Gastrocnemius medialis (tissue), 4 donors: Measurements from ENCODE around the gene TGFBR1. TPM values are rescaled to one million over a fixed set of nuclear protein-coding genes. Genes with fewer than 3 reads are reported as not detected.

Source experiments
- ATAC-seq, 2 donors: fragments of 150-250 bp; one replicate each; pipeline ENCODE4 v1.9.1; 2016
- DNase-seq, 2 donors: peaks; one replicate each; pipeline ENCODE4 v3.0.0-alpha.2; 2019
- H3K27ac ChIP-seq, 4 donors: fragments of 200-600 bp; sonication (generic); 1 replicate in 1 of 4; 2 replicates in 3 of 4; pipeline ENCODE4 v1.5.1; 2016 to 2018; ENCODE audit warnings: mild to moderate bottlenecking in 2 of 4, moderate library complexity in 1 of 4
- H3K27me3 ChIP-seq, 3 donors: fragments of 200-600 bp; sonication (generic) in 2 of 3; 1 replicate in 1 of 3; 2 replicates in 2 of 3; pipeline versions ENCODE4 v1.5.1 to v1.6.0; 2016 to 2019; ENCODE audit warnings: mild to moderate bottlenecking in 1 of 3, moderate library complexity in 1 of 3
- H3K36me3 ChIP-seq, 2 donors: fragments of 200-600 bp; sonication (generic) in 1 of 2; one replicate each; pipeline ENCODE4 v1.5.1; 2017 to 2018
- H3K4me1 ChIP-seq, 2 donors: fragments of 200-600 bp; sonication (generic) in 1 of 2; one replicate each; pipeline ENCODE4 v1.5.1; 2016 to 2017; ENCODE audit warnings: mild to moderate bottlenecking in 2 of 2
- H3K4me3 ChIP-seq, 4 donors: fragments of 200-600 bp; sonication (generic) in 3 of 4; 1 replicate in 1 of 4; 2 replicates in 3 of 4; pipeline ENCODE4 v1.5.1; 2016 to 2019; ENCODE audit warnings: mild to moderate bottlenecking in 2 of 4
- H3K9me3 ChIP-seq, 3 donors: fragments of 200-600 bp; sonication (generic) in 2 of 3; 1 replicate in 1 of 3; 2 replicates in 2 of 3; pipeline ENCODE4 v1.5.1; 2016 to 2019
- POLR2A ChIP-seq, 2 donors: fragments of 450-650 bp; IDR thresholded peaks; one replicate each; pipeline ENCODE4 v1.6.1; 2017; ENCODE audit warnings: antibody characterized with exemption in 2 of 2, mild to moderate bottlenecking in 2 of 2, moderate library complexity in 2 of 2
- in situ Hi-C, 4 donors: fragments of 200-750 bp; cut with MboI; loops; one replicate each; pipeline versions ENCODE4 v1.15.0 to v1.8.0; 2017; ENCODE audit warnings: low sequenced_read_pairs in 4 of 4
- intact Hi-C: fragments of 100-400 bp; cut with DNase I; formaldehyde crosslinking; loops from one replicate; pipeline ENCODE4 v1.15.1; 2023; ENCODE audit warnings: low total_unique reads
- total RNA-seq, 4 donors: library from RNA; depleted of rRNA; stranded (reverse); fragments of >200 nt; gene quantifications; one replicate each; pipeline versions ENCODE4 v1.1.0 to v1.2.3, GENCODE V29; 2016
- TF ChIP-seq, protein P1 (sequence below), 5 experiments: fragments of 450-650 bp in 3 of 5; fragments of 200-600 bp in 2 of 5; sonication (generic) in 2 of 5; IDR thresholded peaks in 4 of 5; conservative IDR thresholded peaks in 1 of 5; 1 replicate in 4 of 5; 2 replicates in 1 of 5; pipeline ENCODE4 v1.5.1; 2016 to 2019; ENCODE audit warnings: antibody characterized with exemption in 5 of 5, mild to moderate bottlenecking in 3 of 5, moderate library complexity in 3 of 5

Gene TGFBR1
- total RNA-seq, 4 donors from 2014 or later, result 13.5 to 19.0 (median 14.3) TPM

DNA sequence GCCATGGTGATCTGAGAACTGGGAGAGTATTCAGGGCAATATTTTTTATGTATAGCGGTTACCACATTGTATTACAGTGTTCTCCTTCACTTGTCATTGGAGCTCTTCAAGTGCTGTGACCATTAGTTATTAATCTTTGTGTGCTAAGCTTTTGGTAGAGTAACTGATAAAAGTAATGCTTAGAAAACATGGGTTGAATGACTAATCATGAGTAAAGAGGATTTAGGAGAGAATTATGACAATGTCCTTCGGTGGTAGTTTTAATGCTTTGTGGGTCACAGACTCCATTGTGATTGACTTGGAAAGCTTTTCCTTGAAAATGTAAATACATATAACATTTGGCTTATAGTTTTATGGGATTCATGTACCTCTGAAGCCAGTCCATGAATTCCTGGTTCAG is 21.4 kb downstream of the TGFBR1 start:
- in situ Hi-C loops, result loop anchor here in 1 of 4 donors (25.0 kb wide), 1 partner anchor 139 kb away; no protein-coding TSS in a partner anchor

GRCh38 chr9:99127356-99128132 is 22.6 kb downstream of the TGFBR1 start:
- Histone ChIP-seq H3K9me3 (no peaks in the 10 kb centered on the region), H3K27me3 (no peaks in the 10 kb centered on the region), H3K27ac (peak overlapping the region in 3 of 4 donors; percentile 42 to 69 (median 52)), H3K4me3 (no peak overlapping the region), H3K36me3 (no peaks in the 10 kb centered on the region), H3K4me1 (peaks cover 54 to 65% of the 10 kb centered on the region in 2 donors)
- intact Hi-C loops, result no loop called here
- TF ChIP-seq POLR2A (IDR thresholded peaks at IDR 0.05), result no peak
- TF ChIP-seq, protein P1, sequence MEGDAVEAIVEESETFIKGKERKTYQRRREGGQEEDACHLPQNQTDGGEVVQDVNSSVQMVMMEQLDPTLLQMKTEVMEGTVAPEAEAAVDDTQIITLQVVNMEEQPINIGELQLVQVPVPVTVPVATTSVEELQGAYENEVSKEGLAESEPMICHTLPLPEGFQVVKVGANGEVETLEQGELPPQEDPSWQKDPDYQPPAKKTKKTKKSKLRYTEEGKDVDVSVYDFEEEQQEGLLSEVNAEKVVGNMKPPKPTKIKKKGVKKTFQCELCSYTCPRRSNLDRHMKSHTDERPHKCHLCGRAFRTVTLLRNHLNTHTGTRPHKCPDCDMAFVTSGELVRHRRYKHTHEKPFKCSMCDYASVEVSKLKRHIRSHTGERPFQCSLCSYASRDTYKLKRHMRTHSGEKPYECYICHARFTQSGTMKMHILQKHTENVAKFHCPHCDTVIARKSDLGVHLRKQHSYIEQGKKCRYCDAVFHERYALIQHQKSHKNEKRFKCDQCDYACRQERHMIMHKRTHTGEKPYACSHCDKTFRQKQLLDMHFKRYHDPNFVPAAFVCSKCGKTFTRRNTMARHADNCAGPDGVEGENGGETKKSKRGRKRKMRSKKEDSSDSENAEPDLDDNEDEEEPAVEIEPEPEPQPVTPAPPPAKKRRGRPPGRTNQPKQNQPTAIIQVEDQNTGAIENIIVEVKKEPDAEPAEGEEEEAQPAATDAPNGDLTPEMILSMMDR (IDR thresholded peaks at IDR 0.05 in 4 of 5, conservative IDR thresholded peaks at IDR 0.05 in 1 of 5), result no peak
- DNase-seq (no peak), ATAC-seq (peak; percentile 92)
- in situ Hi-C loops, result loop anchor here in 1 of 4 donors (25.0 kb wide), 1 partner anchor 140 kb away; no protein-coding TSS in a partner anchor

More for the DNA sequence above, 21.4 kb downstream of the TGFBR1 start:
- no peak for ATAC-seq
- TF ChIP-seq POLR2A (IDR thresholded peaks at IDR 0.05), result no peak
- TF ChIP-seq, protein P1 (IDR thresholded peaks at IDR 0.05 in 4 of 5, conservative IDR thresholded peaks at IDR 0.05 in 1 of 5), result no peak
- intact Hi-C loops, result no loop called here
- Histone ChIP-seq H3K4me1 (peaks cover 67 to 75% of the 10 kb centered on the region in 2 donors), H3K27me3 (no peaks in the 10 kb centered on the region), H3K9me3 (no peaks in the 10 kb centered on the region), H3K27ac (peak overlapping the region in 1 of 4 donors; percentile 69), H3K4me3 (no peak overlapping the region), H3K36me3 (no peaks in the 10 kb centered on the region)
- no peak for DNase-seq

GRCh38 chr9:99128133-99128406 is 23.2 kb downstream of the TGFBR1 start:
- H3K27ac ChIP-seq, result peak overlapping the region in 3 of 4 donors; percentile 41 to 69 (median 52)
- H3K9me3 ChIP-seq, result no peaks in the 10 kb centered on the region
- no peak overlapping the region for H3K4me3 ChIP-seq
- DNase-seq (no peak), ATAC-seq (peak in 1 of 2 donors; percentile 14)
- intact Hi-C loops (no loop called here), in situ Hi-C loops (loop anchor here in 1 of 4 donors (25.0 kb wide), 1 partner anchor 141 kb away; no protein-coding TSS in a partner anchor)
- peaks cover 49 to 60% of the 10 kb centered on the region in 2 donors for H3K4me1 ChIP-seq
- no peak for TF ChIP-seq POLR2A (IDR thresholded peaks at IDR 0.05)
- TF ChIP-seq, protein P1 (IDR thresholded peaks at IDR 0.05 in 4 of 5, conservative IDR thresholded peaks at IDR 0.05 in 1 of 5), result no peak
- no peaks in the 10 kb centered on the region for H3K36me3 ChIP-seq
- no peaks in the 10 kb centered on the region for H3K27me3 ChIP-seq

- no peak overlapping the region for H3K4me3 ChIP-seq
- ATAC-seq, result no peak
- peaks cover 40 to 53% of the 10 kb centered on the region in 2 donors for H3K4me1 ChIP-seq
Observed at GRCh38 chr9:99129091-99129490, 24.2 kb downstream of the TGFBR1 start.

More at GRCh38 chr9:99129091-99129490, 24.2 kb downstream of the TGFBR1 start:
- no peak for DNase-seq
- H3K36me3 ChIP-seq, result no peaks in the 10 kb centered on the region
- no peaks in the 10 kb centered on the region for H3K27me3 ChIP-seq
- H3K27ac ChIP-seq, result no peak overlapping the region
- in situ Hi-C loops (loop anchor here in 1 of 4 donors (25.0 kb wide), 1 partner anchor 142 kb away; no protein-coding TSS in a partner anchor), intact Hi-C loops (no loop called here)
- no peaks in the 10 kb centered on the region for H3K9me3 ChIP-seq
- TF ChIP-seq, protein P1 (IDR thresholded peaks at IDR 0.05 in 4 of 5, conservative IDR thresholded peaks at IDR 0.05 in 1 of 5), result no peak
- TF ChIP-seq POLR2A (IDR thresholded peaks at IDR 0.05), result no peak
